HG02623 (cell line): ENCODE results near the gene CENPU.
"Not testable (repeated sequence)": the region's sequence is repeated elsewhere in the genome, so short reads cannot be mapped to it uniquely, and the experiment has no call there.

Source experiments
- ATAC-seq: cut with Tn5 transposase; IDR thresholded peaks from one replicate; pipeline ENCODE4 v1.9.1; 2021; ENCODE audit warnings: moderate library complexity; ENCODE audit not compliant: unreplicated experiment

CENPU gene

GRCh38 chr4:184733654-184734524 is at the start of gene CENPU:
CENPU (minus strand) TSS chr4:184734096; CDS start chr4:184734062, 34 bp downstream.
- peak; percentile 94 for ATAC-seq

- ATAC-seq = peak; percentile 46
Observed at GRCh38 chr4:184782731-184783373, 49.0 kb upstream of the CENPU start.

GRCh38 chr4:184779160-184779559 is 45.3 kb upstream of the CENPU start:
- not testable (repeated sequence) for ATAC-seq

GRCh38 chr4:184778325-184778724 is 44.4 kb upstream of the CENPU start:
- no peak for ATAC-seq

- no peak for ATAC-seq
Observed at GRCh38 chr4:184776821-184777220, 42.9 kb upstream of the CENPU start.

GRCh38 chr4:184775854-184776555 is 42.1 kb upstream of the CENPU start:
- no peak for ATAC-seq

- ATAC-seq = no peak
Observed at GRCh38 chr4:184774152-184774551, 40.3 kb upstream of the CENPU start.

- ATAC-seq = no peak
Observed at GRCh38 chr4:184771416-184771815, 37.5 kb upstream of the CENPU start.

- ATAC-seq = no peak
Observed at GRCh38 chr4:184769141-184769765, 35.4 kb upstream of the CENPU start.

GRCh38 chr4:184768296-184768695 is 34.4 kb upstream of the CENPU start:
- ATAC-seq = no peak

- no peak for ATAC-seq
Observed at GRCh38 chr4:184766446-184766845, 32.5 kb upstream of the CENPU start.

- ATAC-seq = no peak
Observed at GRCh38 chr4:184765473-184766340, 31.8 kb upstream of the CENPU start.

- ATAC-seq = no peak
Observed at GRCh38 chr4:184764601-184765000, 30.7 kb upstream of the CENPU start.

- ATAC-seq = no peak
Observed at GRCh38 chr4:184763150-184763780, 29.4 kb upstream of the CENPU start.

GRCh38 chr4:184762100-184762499 is 28.2 kb upstream of the CENPU start:
- ATAC-seq = peak; percentile 95

GRCh38 chr4:184760681-184761080 is 26.8 kb upstream of the CENPU start:
- no peak for ATAC-seq

GRCh38 chr4:184757810-184758209 is 23.9 kb upstream of the CENPU start:
- ATAC-seq = no peak

GRCh38 chr4:184756399-184756798 is 22.5 kb upstream of the CENPU start:
- ATAC-seq = no peak

GRCh38 chr4:184755278-184755677 is 21.4 kb upstream of the CENPU start:
- ATAC-seq = no peak
